Activated T-cell treated with anti-CD3 and anti-CD28 coated beads for 1 hour (primary cell): ENCODE measurements around the gene TBX10.
"Not testable (repeated sequence)": the region's sequence is repeated elsewhere in the genome, so short reads cannot be mapped to it uniquely, and the experiment has no call there.

Experiments
- DNase-seq: peaks from one replicate; pipeline ENCODE4 v3.0.0-alpha.2; 2020; ENCODE audit warnings: low read depth

Gene TBX10

GRCh38 chr11:67631411-67631810, 8.2 kb downstream of the TBX10 start:
- no peak for DNase-seq

GRCh38 chr11:67630943-67631331, 8.6 kb downstream of the TBX10 start:
- DNase-seq, result no peak

DNA sequence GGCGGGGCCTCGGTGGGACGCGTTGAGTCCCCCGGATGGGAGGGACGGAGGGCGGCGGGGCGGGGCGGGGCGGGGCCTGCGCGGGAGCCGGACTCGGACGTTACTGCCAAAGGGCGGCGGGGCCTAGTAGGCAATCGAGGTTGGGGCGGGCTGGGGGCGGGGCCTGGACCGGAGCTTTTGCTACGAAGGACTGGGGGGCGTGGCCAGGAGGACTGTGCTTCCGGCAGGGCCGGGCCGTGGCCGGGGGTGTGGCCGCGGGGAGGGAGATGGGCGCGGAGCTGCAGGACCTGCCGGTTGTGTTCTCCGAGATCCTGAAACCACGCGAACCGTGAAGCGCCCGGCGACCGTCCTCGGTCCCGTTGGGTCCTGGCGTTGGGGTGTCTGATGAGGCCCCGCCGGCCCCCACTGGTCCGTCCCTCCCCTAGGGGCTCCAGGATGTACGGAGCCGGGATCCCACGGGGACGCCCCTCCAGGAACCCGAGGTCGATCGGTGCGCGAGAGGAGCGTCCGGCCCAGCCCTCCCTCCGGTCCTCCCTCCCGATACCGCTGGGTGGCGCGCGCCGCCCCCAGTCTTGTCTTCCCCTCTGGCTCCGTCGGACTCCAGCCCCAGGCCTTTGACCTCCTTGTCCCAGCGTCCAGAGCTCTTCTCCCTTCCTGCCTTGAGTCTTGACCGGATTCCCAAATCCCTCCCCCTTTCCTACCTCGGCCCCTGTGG, 9.2 kb downstream of the TBX10 start:
- DNase-seq, result peak; percentile 37

DNA sequence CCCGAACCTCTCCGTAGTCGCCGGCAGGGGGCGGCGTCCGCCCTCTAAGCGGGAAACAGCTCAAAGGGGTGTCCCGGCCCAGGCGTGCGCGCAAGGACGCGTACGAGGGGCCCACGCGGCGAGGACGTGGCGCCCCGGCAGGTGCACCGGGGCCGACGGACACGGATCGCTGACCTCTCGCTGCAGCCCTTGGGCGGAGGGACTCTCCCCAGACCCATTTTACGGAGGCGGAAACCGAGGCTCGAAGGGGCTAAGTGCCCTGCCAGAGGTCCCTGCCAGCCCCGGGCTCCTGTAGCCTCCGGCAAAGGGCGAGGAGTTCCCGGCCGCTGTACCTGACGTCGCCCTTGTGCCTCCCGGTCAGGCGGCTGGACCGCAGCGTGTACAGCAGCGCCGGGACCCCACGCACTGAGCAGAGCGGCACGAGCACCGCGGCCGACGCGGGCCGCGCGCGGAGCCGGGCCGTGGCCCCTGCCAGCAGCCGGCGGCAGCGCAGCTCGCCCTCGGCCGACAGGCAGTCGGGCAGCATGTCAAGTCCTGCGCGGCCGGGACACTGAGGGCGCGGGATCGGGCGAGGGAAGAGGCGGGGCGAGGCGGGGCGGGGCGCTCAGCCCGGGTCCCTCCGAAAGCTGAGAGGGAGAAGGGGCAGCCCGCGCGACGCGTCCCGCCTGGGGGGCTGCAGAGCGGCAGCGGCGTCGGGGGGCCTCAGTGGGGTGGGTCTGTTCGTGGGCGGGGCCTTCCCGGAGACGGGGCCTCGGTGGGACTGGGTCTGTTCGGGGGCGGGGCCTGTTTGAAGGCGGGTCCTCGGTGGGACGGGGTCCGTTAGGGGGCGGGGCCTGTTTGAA, 10.0 kb downstream of the TBX10 start, which contains the start of gene NUDT8:
Gene NUDT8, minus strand, starts transcription at position 552 of the 842 bp plus-strand sequence. Its CDS starts 26 bp downstream, at position 526.
- peak; percentile 98 for DNase-seq

- no peak for DNase-seq
These were observed 10.7 kb downstream of the TBX10 start for GRCh38 chr11:67628710-67629385.

- no peak for DNase-seq
These were observed 11.5 kb downstream of the TBX10 start for GRCh38 chr11:67627812-67628624.

- no peak for DNase-seq
These were observed 12.1 kb downstream of the TBX10 start for GRCh38 chr11:67627441-67627811.

GRCh38 chr11:67626970-67627369, 12.6 kb downstream of the TBX10 start:
- DNase-seq, result no peak

- DNase-seq, result not testable (repeated sequence)
These were observed 13.3 kb downstream of the TBX10 start for GRCh38 chr11:67626131-67626833.

GRCh38 chr11:67623795-67624194, 15.8 kb downstream of the TBX10 start:
- not testable (repeated sequence) for DNase-seq

DNA sequence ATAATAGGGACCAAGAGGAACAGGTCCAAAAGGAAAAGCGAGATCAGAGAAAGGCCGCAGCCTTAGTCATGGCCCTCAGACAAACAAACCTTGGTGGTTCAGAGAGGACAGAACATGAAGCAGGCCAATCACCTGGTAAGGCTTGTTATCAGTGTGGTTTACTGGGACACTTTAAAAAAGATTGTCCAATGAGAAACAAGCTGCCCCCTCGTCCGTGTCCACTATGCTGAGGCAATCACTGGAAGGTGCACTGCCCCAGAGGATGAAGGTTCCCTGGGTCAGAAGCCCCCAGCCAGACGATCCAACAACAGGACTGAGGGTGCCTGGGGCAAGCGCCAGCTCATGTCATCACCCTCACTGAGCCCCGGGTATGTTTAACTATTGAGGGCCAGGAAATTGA, 16.7 kb downstream of the TBX10 start:
- not testable (repeated sequence) for DNase-seq

DNA sequence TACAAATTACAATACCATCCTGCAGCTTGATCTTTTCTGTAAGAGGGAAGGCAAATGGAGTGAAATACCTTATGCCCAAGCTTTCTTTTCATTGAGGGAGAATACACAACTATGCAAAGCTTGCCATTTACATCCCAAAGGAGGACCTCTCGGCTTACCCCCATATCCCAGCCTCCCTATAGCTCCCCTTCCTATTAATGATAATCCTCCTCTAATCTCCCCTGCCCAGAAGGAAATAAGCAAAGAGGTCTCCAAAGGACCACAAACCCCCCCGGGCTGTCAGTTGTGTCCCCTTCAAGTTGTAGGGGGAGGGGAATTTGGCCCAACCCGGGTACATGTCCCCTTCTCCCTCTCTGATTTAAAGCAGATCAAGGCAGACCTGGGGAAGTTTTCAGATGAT, 17.6 kb downstream of the TBX10 start:
- DNase-seq, result not testable (repeated sequence)

DNA sequence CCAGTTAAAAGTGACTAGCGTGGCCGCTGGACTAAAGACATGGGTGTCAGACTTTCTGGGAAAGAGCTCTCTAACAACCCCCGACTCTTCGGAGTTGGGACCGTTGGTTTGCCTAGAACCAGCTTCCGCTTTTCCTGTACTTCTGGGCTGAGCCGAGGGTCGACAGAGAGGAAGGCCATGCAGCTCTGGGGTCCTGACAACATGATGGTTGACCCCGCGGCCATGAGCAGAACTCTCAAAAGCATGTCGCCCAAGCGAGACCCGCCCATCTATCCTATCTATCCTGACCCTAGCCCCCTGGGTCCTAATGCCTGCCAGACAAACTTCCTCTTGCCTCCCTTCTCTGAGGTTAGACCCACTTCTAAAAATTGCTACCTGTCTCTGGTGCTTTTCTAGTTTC, 18.9 kb downstream of the TBX10 start:
- not testable (repeated sequence) for DNase-seq

- not testable (repeated sequence) for DNase-seq
These were observed 19.6 kb downstream of the TBX10 start for GRCh38 chr11:67619683-67620618.

- DNase-seq, result not testable (repeated sequence)
These were observed 20.5 kb downstream of the TBX10 start for GRCh38 chr11:67618901-67619659.

DNA sequence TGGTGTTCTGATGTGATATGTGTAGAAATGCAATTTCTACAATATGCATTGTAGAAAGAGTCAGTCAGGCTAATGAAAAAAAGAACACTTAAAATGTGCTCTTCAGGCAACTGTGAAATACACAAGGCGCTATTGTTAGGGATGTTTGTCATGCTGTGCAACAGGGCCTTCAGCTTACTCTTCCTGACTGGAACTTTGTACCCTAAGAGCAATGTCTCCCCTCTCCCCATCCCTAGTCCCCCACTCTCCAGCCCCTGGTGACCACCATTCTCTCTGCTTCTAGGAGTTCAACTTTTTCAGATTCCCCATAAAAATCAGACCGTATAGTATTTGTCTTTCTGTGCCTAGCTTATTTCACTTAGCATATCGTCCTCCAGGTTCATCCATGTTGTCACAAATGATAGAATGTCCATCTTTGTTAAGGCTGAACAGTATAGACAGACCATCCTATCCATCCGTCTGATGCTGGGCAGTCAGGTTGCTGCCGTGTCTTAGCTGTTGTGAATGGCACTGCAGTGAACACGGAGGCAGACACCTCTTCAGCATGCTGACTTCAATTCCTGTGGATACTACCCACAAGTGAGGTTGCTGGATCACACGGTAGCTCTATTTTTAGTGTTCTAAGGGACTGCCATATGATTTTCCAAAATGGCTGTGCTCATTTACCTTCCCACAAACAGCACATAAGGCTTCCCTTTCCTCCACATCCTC, 22.2 kb downstream of the TBX10 start:
- no peak for DNase-seq

DNA sequence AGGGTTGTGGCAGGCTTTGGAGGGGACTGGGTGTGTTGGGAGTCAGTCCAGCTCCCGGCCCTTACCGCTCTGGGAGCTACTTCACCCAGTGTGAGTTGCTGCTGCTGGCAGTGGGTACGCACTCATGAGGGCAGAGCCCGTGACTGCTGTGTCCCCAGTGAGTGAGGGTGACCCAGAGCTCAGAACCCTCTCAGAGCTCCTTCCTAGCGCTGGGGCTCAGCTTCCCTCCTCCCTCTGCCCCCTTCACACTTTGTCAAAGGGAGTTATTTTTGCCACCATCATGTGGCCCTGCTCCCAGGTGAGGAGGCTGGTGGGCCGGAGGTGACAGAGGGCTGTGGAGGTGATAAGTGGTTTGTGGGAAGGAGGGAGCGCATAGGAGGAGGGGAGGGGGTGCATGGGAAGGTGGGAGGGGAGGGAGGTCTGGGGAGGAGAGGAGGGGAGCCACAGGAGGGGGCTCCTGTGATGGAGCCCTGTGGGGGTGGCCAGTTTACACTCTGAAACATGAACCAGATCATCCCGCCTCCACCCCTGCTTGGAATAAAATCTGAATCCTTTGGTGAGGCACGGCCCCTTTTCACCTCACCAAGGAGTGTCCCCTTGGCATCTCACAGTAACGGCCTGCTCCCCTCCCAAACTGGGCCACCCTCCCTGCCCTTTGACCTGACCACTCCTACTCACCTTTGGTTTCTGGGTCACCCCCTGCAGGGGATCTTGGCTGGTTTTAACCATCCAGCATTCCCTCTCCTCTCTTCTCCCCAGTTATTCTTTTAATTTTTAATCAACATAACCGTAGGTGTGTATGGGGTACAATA, 22.9 kb downstream of the TBX10 start:
- DNase-seq, result no peak
